Chondrocyte (in vitro differentiated cells): ENCODE results near the gene SLC6A12. TPM values are rescaled to one million over a fixed set of nuclear protein-coding genes. Genes with fewer than 3 reads are reported as not detected.

Source experiments
- DNase-seq: peaks from one replicate; pipeline ENCODE4 v3.0.0; 2021; ENCODE audit warnings: mixed read lengths, low spot score
- H3K27ac Mint-ChIP-seq: one replicate; pipeline ENCODE4 v1.8.0; 2021; ENCODE audit warnings: mild to moderate bottlenecking, moderate library complexity, mixed read lengths; ENCODE audit not compliant: unreplicated experiment
- H3K27me3 Mint-ChIP-seq: 2 replicates; pipeline ENCODE4 v1.8.0; 2021; ENCODE audit warnings: low read depth, mixed read lengths
- H3K36me3 Mint-ChIP-seq: 2 replicates; pipeline ENCODE4 v1.8.0; 2021; ENCODE audit warnings: low read depth, mixed read lengths
- H3K4me1 Mint-ChIP-seq: 2 replicates; pipeline ENCODE4 v1.8.0; 2021; ENCODE audit warnings: low read depth, mild to moderate bottlenecking, mixed read lengths
- H3K4me3 Mint-ChIP-seq: one replicate; pipeline ENCODE4 v1.8.0; 2021; ENCODE audit warnings: mild to moderate bottlenecking, moderate library complexity, mixed read lengths; ENCODE audit not compliant: unreplicated experiment
- H3K9me3 Mint-ChIP-seq: 2 replicates; pipeline ENCODE4 v1.8.0; 2021; ENCODE audit warnings: low read depth, mixed read lengths
- CTCF ChIP-seq: fragments of 200-600 bp; sonication (generic); IDR thresholded peaks from 2 replicates; pipeline ENCODE4 v1.5.0; 2021; ENCODE audit warnings: antibody characterized with exemption, mild to moderate bottlenecking, moderate library complexity
- total RNA-seq: library from RNA; stranded (reverse); gene quantifications from 3 replicates; pipeline ENCODE4 v1.2.1, GENCODE V29; 2021

SLC6A12 gene
- total RNA-seq, 1 donor from 2014 or later: 0.42 TPM

DNA sequence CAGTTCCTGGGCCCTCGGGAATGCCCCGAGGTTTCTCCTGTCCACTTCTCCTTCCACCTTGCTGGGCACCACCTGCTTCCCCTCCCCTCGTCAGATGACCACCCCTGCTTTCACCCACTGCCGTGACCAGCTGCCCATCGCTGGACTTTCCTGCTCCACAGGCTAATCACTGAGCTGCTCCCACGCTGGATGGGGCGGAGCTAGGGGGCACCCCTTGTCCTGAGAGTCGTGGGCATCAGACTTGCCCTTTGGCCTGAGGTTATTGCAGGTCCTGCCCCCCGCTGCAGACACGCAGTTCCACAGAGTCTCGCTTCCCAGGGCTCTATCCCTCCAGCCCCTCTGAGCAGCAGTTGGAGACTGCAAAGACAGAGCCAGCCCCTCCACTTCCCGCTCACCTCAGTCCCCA is 427 bp downstream of the SLC6A12 start:
- Mint-ChIP-seq H3K4me3 (no peak overlapping the region), H3K27ac (no peak overlapping the region), H3K4me1 (peaks cover 7% of the 10 kb centered on the region), H3K9me3 (no peaks in the 10 kb centered on the region), H3K27me3 (peaks cover 62% of the 10 kb centered on the region), H3K36me3 (peaks cover 3% of the 10 kb centered on the region)
- no peak for DNase-seq
- no peak for TF ChIP-seq CTCF

DNA sequence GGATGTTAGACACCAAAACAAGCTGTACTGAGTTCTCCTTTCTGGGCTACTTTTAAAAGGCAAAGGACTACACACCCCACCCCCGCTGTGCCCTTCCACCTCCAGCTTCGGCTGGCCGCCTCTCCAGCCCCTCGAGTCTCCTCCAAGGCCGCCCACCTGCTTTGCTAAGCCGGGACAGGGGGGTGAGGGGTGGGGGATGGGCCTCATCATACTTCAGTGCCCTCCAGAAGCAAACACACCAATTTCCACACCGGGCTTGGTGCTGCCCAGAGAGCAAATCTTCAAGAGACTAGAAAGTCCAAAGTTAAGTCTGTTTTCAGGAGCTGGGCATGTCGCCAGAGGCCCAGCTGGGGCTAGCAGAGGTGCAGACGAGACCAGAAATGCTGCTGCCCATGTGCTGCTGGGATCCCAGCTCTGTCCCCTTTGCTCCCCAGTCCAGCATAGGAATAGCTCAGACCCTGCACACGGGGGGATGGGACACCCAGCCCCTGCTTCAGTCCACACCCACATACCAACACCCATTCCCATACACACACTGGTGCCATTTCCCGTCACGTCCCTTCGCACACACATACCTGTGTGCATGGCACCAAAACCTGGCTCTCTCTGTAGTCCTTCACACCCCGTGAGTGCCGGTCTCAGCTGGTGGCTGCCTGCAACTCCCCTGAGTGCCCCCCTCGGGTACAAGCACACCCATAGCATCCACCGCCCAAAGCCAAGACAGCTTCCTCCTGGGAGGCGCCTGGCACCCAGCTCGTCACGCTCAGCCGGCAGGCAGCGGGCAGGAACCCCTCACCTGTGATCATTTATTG is 1.0 kb downstream of the SLC6A12 start:
- TF ChIP-seq CTCF: no peak
- Mint-ChIP-seq H3K27me3 (peaks cover 65% of the 10 kb centered on the region), H3K9me3 (no peaks in the 10 kb centered on the region), H3K4me1 (peaks cover 7% of the 10 kb centered on the region), H3K27ac (no peak overlapping the region), H3K4me3 (no peak overlapping the region), H3K36me3 (peaks cover 5% of the 10 kb centered on the region)
- no peak for DNase-seq

DNA sequence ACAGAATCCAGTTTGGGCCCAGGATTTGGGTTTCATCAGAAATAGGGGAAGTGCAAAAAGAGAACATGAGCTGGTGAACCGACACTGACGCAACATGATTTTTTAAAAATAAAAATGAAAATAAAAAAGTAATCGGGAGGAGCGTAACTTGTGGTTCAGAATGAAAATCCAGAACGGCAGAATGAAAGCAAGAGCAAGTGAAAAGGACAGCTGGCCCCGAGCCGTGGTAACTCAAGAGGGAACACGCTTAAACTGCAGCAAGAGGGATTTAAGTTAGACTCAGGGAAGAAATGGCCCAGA is 1.6 kb downstream of the SLC6A12 start:
- no peak for DNase-seq
- Mint-ChIP-seq H3K9me3 (no peaks in the 10 kb centered on the region), H3K4me3 (no peak overlapping the region), H3K4me1 (peaks cover 7% of the 10 kb centered on the region), H3K27me3 (peaks cover 65% of the 10 kb centered on the region), H3K36me3 (peaks cover 5% of the 10 kb centered on the region), H3K27ac (no peak overlapping the region)
- TF ChIP-seq CTCF: no peak

GRCh38 chr12:211639-212414 is 2.1 kb downstream of the SLC6A12 start:
- Mint-ChIP-seq H3K36me3 (peaks cover 5% of the 10 kb centered on the region), H3K4me1 (peaks cover 7% of the 10 kb centered on the region), H3K4me3 (no peak overlapping the region), H3K27ac (no peak overlapping the region), H3K27me3 (peaks cover 65% of the 10 kb centered on the region), H3K9me3 (no peaks in the 10 kb centered on the region)
- DNase-seq: no peak
- TF ChIP-seq CTCF: no peak

DNA sequence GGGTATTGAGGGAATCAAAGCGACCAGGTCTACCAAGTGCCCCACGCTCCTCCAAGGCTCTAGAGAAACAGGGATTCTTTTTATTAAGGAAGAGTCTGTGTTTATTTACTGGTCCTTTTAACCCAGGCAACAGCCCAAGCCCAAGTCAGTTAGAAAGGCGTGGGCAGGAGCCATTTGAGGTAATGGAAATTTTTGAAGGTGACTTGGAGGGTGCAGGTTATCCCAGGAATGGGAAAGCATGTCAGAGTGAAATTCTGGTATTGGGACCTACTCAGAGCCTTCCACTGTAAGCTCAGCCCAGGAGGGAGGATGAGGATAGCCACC is 2.9 kb downstream of the SLC6A12 start:
- Mint-ChIP-seq H3K4me1 (peaks cover 7% of the 10 kb centered on the region), H3K27ac (no peak overlapping the region), H3K27me3 (peaks cover 66% of the 10 kb centered on the region), H3K4me3 (no peak overlapping the region), H3K9me3 (no peaks in the 10 kb centered on the region), H3K36me3 (peaks cover 5% of the 10 kb centered on the region)
- no peak for DNase-seq
- no peak for TF ChIP-seq CTCF
